ENCODE results near the gene PROM1.

GRCh38 chr4:16090096-16090705 is 6.4 kb upstream of the PROM1 start:
- TF ChIP-seq CTCF (IDR thresholded peaks at IDR 0.05) (no peak), POLR2A (IDR thresholded peaks at IDR 0.05) (no peak)

Measured in heart left ventricle (tissue), 13 donors.